Osteocyte (in vitro differentiated cells): ENCODE data around the gene NKX2-8. TPM values are rescaled to one million over a fixed set of nuclear protein-coding genes. Genes with fewer than 3 reads are reported as not detected.

Experiments used
- DNase-seq: peaks from one replicate; pipeline ENCODE4 v3.0.0; 2021; ENCODE audit warnings: mixed read lengths; ENCODE audit not compliant: unreplicated experiment; ENCODE audit errors: extremely low spot score
- H3K27ac Mint-ChIP-seq: one replicate; pipeline ENCODE4 v1.8.0; 2021; ENCODE audit warnings: mild to moderate bottlenecking, mixed read lengths; ENCODE audit not compliant: unreplicated experiment
- H3K27me3 Mint-ChIP-seq: one replicate; pipeline ENCODE4 v1.8.0; 2021; ENCODE audit warnings: mixed read lengths; ENCODE audit not compliant: unreplicated experiment
- H3K36me3 Mint-ChIP-seq: one replicate; pipeline ENCODE4 v1.8.0; 2021; ENCODE audit warnings: mixed read lengths; ENCODE audit not compliant: unreplicated experiment
- H3K4me1 Mint-ChIP-seq: one replicate; pipeline ENCODE4 v1.8.0; 2021; ENCODE audit warnings: mixed read lengths; ENCODE audit not compliant: unreplicated experiment
- H3K4me3 Mint-ChIP-seq: one replicate; pipeline ENCODE4 v1.8.0; 2021; ENCODE audit warnings: mild to moderate bottlenecking, moderate library complexity, mixed read lengths; ENCODE audit not compliant: unreplicated experiment
- H3K9me3 Mint-ChIP-seq: one replicate; pipeline ENCODE4 v1.8.0; 2021; ENCODE audit warnings: mixed read lengths; ENCODE audit not compliant: unreplicated experiment
- CTCF ChIP-seq: fragments of 200-600 bp; sonication (generic); IDR thresholded peaks from 2 replicates; pipeline ENCODE4 v1.5.0; 2021; ENCODE audit warnings: antibody characterized with exemption, mild to moderate bottlenecking, moderate library complexity
- total RNA-seq: library from RNA; stranded (reverse); gene quantifications from 2 replicates; pipeline ENCODE4 v1.2.1, GENCODE V29; 2021

The NKX2-8 gene
- total RNA-seq, 1 donor from 2014 or later = not detected

GRCh38 chr14:36585100-36585499 is 2.7 kb upstream of the NKX2-8 start:
- no peak for TF ChIP-seq CTCF
- no peaks in the 10 kb centered on the region for H3K9me3 Mint-ChIP-seq
- H3K4me3 Mint-ChIP-seq = no peak overlapping the region
- no peak for DNase-seq
- H3K36me3 Mint-ChIP-seq = no peaks in the 10 kb centered on the region
- H3K27me3 Mint-ChIP-seq = peaks cover 67% of the 10 kb centered on the region
- H3K27ac Mint-ChIP-seq = no peak overlapping the region
- peaks cover 12% of the 10 kb centered on the region for H3K4me1 Mint-ChIP-seq

GRCh38 chr14:36583893-36584811 is 1.7 kb upstream of the NKX2-8 start:
- DNase-seq = no peak
- Mint-ChIP-seq H3K27ac (no peak overlapping the region), H3K4me1 (peaks cover 12% of the 10 kb centered on the region), H3K36me3 (no peaks in the 10 kb centered on the region), H3K9me3 (no peaks in the 10 kb centered on the region), H3K4me3 (no peak overlapping the region), H3K27me3 (peaks cover 70% of the 10 kb centered on the region)
- TF ChIP-seq CTCF = no peak

- Mint-ChIP-seq H3K36me3 (no peaks in the 10 kb centered on the region), H3K9me3 (no peaks in the 10 kb centered on the region), H3K4me3 (no peak overlapping the region), H3K27ac (no peak overlapping the region), H3K4me1 (peaks cover 12% of the 10 kb centered on the region), H3K27me3 (peaks cover 69% of the 10 kb centered on the region)
- DNase-seq = no peak
- TF ChIP-seq CTCF = no peak
These were observed 953 bp upstream of the NKX2-8 start for GRCh38 chr14:36583242-36583892.

DNA sequence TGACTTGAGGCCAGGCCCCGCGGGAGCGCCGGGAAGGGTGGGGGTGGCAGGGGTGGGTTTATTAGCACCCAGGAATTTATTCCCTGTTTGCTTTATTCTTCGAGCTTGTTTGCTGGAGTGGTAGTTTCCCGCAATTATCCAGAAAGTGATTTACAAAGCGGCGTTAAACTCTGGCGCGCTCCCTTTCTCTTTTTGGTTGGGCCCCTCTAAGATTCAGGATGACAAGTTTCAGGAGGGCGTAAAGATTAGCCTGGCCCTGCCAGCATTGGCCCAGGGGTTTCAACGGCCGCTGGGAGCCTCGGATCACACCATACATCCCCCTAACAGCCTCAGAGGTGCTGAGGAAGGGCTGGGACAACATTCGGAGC is 444 bp upstream of the NKX2-8 start:
- no peak for TF ChIP-seq CTCF
- Mint-ChIP-seq H3K27me3 (peaks cover 68% of the 10 kb centered on the region), H3K9me3 (no peaks in the 10 kb centered on the region), H3K4me3 (no peak overlapping the region), H3K36me3 (no peaks in the 10 kb centered on the region), H3K27ac (no peak overlapping the region), H3K4me1 (peaks cover 12% of the 10 kb centered on the region)
- DNase-seq = no peak
